HuH-7.5 (cell line): ENCODE measurements around the gene SPR.
"Not testable (repeated sequence)": the region's sequence is repeated elsewhere in the genome, so short reads cannot be mapped to it uniquely, and the experiment has no call there.

Experiments used
- DNase-seq: peaks from one replicate; pipeline ENCODE4 v3.0.0; 2011; ENCODE audit warnings: low spot score

The SPR gene

DNA sequence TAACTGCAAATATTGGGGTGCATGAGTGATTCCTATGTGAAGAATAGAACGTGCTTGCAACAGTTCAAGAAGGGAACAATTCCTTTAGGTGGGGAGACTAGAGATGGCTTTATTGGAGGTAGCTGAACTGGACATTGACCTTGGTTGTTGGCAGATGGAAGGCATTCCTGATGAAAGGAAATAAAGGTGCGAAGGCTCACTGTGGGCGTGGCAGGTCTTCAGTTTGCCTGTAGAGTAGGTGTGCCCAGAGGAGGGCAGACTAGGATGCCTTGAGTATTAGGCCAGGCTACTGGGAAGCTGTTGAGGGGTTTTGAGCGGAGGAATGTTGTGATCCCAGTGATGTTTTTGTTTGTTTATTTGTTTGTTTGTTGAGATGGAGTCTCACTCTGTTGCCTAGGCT, 2.8 kb downstream of the SPR start:
- no peak for DNase-seq

DNA sequence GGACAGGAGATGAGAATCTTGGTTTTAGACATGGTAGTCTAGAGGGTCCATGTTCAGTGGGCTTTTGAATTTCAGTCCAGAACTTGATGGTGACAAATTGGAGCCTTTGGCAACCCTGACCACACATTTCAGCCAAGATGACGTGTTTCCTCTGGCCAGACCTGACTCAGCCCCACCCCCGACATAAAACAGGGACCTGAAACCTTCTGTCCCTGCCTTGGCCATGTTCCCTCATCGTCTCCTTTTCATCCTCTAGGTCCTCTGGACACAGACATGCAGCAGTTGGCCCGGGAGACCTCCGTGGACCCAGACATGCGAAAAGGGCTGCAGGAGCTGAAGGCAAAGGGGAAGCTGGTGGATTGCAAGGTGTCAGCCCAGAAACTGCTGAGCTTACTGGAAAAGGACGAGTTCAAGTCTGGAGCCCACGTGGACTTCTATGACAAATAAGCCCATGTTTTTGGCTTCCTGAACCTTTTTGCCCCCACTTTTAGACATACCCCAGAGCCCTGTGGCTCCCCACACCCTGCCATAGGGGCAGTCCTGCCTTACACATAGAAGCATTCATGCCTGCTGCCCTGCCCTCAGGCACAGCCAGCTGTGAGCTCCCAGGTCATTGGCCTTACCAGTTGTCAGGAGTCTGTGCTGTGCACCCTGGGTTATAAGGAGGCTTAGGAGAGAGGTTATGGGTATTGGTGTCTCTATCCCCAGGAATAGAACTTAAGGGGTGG, 4.0 kb downstream of the SPR start:
- DNase-seq, result no peak

DNA sequence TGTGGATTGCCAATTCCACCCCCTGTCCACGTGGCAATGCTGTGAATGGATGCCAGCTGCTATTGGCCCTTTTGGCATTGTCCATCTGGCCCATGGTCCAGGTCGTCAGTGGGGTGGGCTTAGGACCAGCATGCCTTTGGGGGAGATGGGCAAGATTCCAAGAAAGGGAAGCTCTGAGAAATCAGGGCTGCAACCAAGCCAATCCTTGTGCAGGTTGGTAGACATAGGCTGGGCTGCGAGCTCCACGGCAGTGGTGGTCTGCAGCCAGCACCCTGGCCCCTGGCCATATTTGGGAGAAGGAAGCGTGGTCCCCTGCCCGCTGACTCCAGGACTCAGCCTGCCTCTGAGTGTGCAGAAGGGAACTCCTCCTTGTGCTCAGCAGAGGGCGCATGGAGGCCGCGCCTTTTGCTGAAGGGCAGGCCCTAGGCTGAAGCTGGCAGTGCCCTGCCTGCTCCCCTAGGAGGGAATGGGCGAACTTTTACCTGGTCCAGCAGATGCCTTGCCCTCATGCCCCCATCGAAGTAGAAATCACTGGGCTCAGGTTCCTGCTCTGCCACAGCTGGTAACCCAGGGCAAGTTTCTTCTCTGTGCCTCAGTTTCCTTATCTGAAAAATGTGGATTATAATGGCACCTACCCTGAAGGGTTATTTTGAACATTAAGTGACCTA, 5.4 kb downstream of the SPR start:
- DNase-seq, result peak; percentile 56

DNA sequence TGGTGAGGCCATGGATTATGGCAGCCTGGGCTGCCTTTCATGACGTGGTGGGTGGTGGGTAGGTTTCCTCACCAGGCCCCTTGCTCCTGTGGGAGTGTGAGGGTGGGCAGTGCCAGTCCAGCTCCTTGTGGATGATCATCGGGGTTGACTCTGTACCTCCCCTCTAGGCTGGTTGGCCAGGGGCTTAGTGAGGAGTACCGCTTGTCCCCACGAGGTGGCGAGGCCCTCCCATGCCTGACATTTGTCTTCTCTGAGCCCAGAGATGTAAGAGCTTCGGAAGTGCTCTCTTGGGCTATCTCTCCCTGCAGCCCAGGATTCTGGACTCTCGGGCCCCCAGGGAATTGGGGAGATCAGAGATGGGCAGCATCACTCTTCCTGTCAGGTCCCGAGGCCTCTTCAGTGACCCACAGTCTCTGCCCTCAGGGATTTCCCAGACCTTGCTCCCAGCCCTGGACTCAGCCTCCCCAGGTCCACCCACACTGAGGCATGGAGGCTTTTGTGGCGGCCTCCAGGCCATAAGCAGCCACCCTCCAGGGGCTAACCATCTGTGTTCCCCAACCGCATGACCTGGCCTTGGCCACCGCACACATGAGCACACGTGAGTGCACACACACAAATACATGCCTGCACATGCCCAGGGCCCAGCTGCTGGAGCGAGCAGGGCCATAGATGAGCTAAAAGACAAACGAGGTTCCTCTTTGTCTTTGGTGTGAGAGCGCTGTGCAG, 6.5 kb downstream of the SPR start:
- peak; percentile 60 for DNase-seq

DNA sequence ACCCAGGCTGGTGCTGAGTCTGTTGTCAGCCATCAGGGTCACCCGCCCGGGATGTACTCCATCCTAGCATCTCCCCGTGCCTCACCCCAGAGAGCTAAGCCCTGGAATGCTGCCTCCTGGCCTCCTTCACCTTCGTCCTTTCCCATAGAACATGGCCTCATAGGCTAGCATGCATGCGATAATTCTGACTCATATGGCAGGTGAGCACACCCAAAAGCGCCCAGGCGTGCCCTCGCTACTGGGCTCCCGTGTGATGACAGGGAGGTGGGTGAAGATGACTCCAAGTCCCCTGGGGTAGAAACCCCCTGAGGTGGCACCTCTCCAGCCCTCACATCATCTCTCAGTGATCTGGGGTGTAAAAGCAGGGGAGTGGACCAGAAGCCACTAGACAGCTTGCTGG, 7.3 kb downstream of the SPR start:
- DNase-seq, result no peak

DNA sequence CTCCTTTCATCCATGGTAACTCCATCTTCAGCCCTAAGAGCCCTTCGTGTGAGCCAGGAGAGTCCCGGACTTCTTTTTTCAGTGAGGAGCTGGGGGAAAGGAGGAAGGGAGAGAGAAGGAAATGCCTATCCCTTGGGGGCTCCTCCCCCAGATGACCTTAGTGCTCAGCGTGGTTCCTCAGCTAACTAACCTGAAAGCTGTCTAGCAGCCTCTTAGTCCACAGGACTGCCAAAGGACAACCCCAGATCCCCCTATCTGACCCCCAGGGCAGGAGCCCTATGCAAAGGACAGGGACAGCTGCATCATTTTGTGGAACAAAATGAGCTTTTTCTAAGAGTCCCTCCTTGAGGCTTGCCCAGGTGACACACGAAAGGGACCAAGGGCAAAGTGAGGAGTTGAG, 7.9 kb downstream of the SPR start:
- DNase-seq, result no peak

DNA sequence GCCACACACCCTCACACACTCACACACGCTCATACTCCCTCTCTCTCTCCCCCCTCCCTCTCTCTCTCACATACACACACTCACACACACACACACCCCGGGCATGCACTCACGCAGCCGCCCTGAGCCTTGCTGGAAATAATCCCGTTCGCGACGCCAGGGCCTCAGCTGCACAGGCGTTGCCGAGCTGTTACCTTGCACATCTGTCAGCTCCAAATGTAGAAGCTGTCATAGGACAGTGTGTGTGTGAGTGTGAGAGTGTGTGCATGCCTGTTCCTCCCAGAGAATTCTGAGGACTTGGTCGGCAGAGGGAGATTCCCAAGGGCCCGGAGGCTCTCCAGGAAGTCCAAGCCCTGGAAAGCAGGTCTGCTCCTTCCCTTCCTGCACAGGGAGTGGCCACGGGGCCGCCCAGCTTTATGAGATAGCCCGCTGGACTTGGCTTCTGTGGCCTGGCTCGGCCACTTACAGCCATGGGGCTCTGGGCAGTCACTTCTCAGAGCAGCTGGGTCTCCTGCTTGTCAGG, 8.6 kb downstream of the SPR start:
- no peak for DNase-seq

DNA sequence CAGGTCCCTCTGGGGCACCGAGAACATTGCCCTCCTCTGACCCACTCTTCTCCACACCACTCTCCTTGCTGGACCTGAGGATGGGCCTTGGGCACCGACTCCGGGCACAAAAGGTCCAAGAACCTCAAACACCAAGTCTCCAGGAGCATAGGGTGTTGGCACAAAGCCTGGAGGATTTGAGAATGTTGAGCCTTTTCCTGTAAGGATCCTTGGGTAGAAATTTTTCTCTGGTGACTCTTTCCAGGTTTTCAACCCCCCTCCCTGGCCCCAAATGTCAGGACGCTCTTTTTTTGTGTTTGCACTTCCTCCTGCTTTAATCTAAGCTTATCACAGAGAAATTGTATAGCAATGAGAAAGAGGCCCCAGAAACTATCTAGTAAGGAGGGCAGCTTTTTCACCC, 9.2 kb downstream of the SPR start:
- no peak for DNase-seq

DNA sequence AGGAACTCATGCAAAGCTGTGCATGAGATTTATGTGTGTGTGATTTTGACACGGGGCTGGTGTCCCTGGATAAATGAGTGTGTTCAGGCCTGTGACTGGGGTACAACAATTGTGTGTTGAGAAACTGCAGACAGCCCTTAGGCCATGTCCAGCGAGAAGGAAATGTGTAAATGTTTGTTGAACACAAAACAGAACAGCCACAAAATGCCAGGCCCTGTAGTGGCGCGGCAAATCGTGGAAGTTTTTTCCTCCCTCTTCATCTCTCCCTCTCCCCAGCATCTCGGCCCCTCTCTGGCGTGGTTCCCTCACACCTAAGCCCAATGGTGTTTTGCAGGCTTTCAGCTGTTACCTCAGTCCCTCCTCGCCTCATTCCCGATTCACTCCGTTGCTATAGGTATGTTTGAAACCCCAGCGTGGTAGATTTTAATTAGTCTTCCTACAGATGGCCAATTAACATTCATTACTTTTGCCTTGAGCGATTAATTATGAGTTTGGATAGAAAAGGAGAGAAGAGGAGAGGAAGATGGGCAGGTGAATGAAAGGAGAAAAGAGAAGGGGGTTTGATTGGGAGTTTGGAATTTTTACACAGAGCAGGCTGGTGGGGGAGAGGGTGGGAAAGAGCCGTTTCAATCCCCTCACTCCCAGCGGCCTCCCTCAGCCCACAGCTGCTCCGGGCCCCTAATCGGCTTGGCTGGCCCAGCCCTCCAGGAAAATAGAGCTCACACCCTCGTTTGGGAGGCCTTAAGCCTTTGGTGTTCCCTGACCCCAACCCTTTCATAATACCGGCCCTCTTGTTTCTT, 10.8 kb downstream of the SPR start:
- no peak for DNase-seq

DNA sequence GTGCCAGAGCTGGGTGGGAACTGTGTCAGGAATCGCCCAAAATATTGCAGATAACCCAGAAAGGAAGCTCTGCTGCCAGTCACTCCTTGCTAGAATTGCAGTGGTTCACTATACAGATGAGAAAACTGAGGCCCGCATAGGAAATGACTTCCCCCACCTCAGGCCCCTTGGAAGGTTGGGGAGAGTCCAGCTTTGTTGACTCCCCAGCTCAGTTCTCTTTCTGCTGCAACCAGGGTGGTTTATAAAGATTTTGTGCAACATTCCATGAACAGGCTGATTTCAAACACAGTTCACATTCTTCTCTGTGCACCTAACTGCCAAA, 11.3 kb downstream of the SPR start:
- DNase-seq, result no peak

DNA sequence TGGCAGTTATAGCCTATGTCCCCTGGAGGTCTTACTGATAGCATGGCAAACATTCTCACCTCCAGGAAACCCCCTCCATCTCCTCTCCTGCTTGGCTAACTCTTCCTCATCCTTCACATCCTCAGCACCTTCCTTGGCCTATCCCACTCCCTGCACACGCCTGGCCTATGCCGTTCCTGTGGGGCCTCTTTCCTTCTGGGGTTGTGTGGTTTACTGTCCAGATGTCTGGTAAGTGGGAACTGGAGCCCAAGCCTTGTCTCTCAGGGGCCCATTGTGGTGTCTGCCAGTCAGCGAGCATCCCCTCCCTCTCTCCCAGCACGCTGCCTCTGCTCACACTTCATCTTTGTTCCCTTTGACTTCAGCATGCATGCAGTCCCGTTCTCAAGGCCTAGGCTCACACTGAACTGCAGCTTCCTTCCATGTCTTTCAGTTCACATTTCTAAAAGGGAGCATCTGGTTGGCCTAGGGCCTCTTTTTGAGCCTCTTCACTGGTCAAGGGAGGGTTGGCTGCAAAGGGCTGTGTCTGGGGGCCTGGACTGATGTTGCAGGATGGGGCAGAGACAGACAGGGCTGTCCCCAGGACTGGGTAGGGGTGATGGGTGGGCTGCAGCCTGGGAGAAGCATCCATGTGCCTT, 13.1 kb downstream of the SPR start:
- DNase-seq, result no peak

DNA sequence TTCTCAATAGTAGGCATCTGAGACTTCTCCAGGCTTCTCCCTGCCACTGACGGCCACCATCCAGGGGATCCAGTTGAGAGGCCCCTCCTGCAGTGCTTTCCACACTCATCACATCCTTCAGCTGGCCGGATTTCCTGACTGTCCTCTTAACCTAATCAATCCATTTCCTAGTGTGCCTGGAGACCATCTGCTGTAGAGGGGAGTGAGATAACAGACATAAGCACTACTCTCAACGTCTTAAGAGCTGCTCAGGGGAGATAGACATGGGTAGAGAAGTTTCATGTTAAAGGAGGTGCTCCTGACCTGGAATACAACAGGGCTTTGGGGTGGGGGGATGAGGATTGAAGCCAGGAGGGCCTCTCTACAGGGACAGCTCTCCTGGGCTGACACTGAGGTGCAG, 14.2 kb downstream of the SPR start:
- DNase-seq, result no peak

DNA sequence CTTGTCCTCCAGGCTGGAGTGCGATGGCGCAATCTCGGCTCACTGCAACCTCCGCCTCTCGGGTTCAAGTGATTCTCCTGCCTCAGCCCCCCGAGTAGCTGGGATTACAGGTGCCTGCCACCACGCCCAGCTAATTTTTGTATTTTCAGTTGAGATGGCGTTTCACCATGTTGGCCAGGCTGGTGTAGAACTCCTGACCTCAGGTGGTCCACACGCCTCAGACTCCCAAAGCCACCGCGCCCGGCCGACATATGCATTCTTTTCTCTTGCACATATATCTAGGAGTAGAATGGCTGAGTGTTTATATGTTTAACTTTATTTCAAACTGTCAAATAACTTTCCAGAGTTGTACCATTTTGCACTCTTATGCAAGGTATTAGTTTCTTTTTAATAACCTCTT, 20.2 kb downstream of the SPR start:
- DNase-seq, result not testable (repeated sequence)

DNA sequence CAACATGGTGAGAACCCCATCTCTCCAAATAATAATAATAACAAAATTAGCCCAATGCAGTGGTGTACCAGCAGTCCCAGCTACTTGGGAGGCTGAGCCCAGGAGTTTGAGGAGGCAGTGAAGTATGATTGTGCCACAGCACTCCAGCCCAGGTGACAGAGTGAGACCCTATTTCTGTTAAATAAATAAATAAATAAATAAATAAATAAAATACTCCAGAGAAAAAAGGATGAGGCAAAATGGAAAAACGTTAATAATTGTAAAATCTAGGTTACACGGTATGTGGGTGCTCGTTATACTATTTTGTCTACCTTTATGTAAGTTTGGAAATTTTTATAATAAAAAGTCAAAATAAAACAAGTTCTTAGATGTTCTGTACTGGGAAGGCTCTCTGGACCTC, 21.5 kb downstream of the SPR start:
- no peak for DNase-seq

DNA sequence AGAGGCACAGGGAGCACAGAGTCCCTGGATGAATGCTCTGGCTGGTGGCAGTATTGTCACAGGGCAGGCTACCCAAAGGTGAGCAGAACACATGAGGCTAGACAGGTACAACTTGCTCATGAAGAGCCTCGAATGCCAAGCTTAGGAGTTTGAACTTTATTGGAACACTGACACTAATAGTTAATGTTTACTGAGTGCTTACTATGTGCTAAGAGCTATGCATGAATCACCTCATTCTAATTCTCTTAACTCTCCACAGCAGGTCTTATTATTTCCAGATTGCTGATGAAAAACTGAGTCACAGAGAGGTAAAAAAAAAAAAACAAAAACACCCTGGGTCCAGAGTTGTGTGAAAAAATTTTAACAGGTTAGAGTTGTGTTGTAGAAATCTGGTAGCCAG, 24.0 kb downstream of the SPR start:
- DNase-seq, result no peak

DNA sequence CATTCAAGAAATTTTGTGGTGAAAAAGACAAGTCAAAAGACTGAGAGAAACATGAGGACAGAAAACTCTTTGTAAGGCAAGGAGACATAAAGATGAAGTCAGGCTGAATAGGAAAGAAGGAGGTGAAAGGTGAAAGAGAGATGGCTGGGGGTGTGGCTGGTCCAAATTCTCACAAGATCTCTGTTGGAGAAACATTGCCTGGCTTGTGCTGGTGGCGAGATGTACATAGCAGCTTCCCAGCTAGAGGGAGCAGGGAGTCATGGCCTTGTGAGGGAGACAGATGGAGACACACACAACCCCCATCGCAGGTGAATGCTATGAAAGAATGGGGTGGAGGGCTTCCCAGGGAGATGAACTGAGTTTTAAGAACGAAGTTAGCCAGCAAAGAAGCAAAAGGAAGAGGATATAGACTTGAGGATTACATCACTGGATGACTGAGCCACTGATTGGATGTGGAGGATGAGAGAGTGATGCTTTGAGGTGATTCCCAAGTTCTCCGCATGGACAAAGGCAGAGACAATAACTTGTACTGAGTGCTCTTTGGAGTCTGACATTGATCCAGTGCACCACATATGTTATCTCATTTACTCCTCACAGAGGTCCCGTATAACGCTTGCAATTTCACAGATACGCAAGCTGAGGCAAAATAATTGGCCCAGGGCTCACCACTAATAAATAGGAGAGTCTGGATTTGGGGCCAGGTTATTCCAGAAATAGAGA, 26.4 kb downstream of the SPR start:
- no peak for DNase-seq

DNA sequence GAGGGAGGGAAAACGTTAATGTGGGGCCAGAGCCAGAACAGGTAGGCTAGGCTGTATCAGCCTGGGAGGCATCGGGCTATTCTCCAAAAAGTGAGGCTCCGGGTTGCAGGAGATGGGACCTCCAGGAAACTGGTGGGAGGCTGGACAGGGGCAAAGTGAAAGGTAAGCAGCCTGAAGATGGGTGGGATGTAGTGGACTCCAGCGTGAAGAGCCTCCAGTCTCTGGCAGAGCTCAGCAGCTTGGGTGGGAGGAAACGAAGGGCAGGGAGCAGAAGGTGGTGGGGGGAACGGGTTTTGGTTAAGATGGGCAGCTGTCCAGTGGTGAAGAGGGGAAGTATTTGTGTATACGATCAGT, 27.0 kb downstream of the SPR start:
- no peak for DNase-seq

DNA sequence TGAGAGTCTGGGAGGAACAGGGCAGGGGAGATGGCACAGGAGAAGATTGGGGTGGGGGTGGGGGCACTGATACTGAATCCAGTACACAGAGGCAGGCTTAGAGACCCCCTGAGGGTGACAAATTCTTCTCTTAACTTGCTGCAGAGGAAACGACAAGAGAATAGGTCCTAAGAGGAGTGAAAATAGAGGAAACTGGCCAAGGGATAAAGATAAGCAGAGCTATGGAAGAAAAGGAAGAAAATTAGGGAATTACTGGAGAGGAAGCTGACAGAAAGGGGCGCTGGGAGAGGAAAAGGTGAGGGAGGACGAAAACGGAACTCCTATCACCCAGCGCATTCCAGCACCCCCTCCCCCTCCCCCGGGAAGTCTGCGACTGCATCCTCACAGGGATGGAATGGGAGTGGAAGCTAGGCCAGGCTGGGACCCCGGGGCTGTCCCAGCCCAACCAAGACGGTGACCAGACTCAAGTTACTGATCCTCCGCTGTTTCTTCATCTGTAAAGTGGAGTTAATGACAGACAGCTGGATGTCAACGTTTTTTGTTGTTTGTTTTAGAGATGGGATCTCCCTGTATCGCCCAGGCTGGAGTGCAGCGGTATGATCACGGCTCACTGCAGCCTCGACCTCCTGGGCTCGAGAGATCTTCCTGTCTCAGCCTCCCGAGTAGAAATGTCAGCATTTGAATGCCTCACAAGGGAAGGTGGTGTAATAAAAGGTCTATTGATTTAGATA, 27.5 kb downstream of the SPR start:
- DNase-seq, result no peak

DNA sequence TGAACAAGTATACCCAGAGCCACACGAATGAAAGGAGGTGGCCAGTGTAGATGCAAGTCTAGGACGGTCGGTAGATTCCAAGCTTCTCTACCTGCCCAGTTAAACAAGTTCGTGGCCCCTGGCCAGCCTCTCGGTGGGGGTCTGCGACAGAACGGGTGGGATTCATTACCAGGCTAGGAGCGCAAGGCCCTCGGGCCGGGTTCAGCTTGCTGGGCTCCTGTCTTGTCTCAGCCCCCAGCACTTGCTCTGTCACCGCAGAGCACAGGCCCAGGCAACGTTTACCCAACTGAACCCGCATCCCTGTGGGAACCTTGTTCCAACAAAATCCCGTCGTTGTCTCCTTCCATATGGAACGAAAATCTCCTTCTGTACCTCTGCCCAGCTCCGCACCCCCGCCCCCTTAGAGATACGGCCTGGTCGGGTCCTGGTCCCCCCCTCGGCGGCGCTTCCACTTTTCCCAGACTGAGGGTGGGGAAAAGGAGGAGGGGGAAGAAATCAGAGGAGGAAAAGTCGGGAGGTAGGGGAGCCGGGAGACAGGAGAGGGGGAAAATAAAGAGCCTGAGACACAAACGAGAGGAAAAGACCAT, 28.2 kb downstream of the SPR start:
- DNase-seq, result no peak
